H9 (cell line): ENCODE data around the gene ZGRF1. TPM values are rescaled to one million over a fixed set of nuclear protein-coding genes. Genes with fewer than 3 reads are reported as not detected.

Experiments used
- DNase-seq: peaks from one replicate; pipeline ENCODE4 v3.0.0-alpha.2; 2017
- H2AFZ ChIP-seq: one replicate; pipeline ENCODE4 v1.6.1; 2013; ENCODE audit warnings: mild to moderate bottlenecking, low read length, control low read depth, moderate library complexity
- H2AK5ac ChIP-seq: 2 replicates; pipeline ENCODE4 v1.6.1; 2013; ENCODE audit warnings: low read length, control low read depth, mixed read lengths; ENCODE audit not compliant: insufficient read length
- H2BK120ac ChIP-seq: one replicate; pipeline ENCODE4 v1.6.1; 2013; ENCODE audit warnings: low read depth, mild to moderate bottlenecking, low read length, control low read depth, inconsistent platforms; ENCODE audit not compliant: poor library complexity, severe bottlenecking
- H2BK12ac ChIP-seq: 2 replicates; pipeline ENCODE4 v1.6.1; 2013; ENCODE audit warnings: low read length, control low read depth, mixed read lengths, low read depth; ENCODE audit not compliant: insufficient read length
- H2BK15ac ChIP-seq: 2 replicates; pipeline ENCODE4 v1.6.1; 2013; ENCODE audit warnings: low read depth, low read length, control low read depth
- H2BK20ac ChIP-seq: one replicate; pipeline ENCODE4 v1.6.1; 2013; ENCODE audit warnings: low read depth, mild to moderate bottlenecking, low read length, control low read depth, inconsistent platforms; ENCODE audit not compliant: poor library complexity, severe bottlenecking
- H2BK5ac ChIP-seq: 2 replicates; pipeline ENCODE4 v1.6.1; 2013; ENCODE audit warnings: low read length, control low read depth, mixed read lengths; ENCODE audit not compliant: insufficient read length
- H3K14ac ChIP-seq: 2 replicates; pipeline ENCODE4 v1.6.1; 2013; ENCODE audit warnings: low read length, control low read depth; ENCODE audit not compliant: insufficient read depth
- H3K18ac ChIP-seq: 2 replicates; pipeline ENCODE4 v1.6.1; 2013; ENCODE audit warnings: low read depth, mild to moderate bottlenecking, mixed read lengths, low read length, control low read depth; ENCODE audit not compliant: insufficient read length
- H3K23ac ChIP-seq: 2 replicates; pipeline ENCODE4 v1.6.1; 2013; ENCODE audit warnings: low read length, control low read depth, mixed read lengths, low read depth; ENCODE audit not compliant: insufficient read length
- H3K23me2 ChIP-seq: 2 replicates; pipeline ENCODE4 v1.6.1; 2013; ENCODE audit warnings: low read depth, mild to moderate bottlenecking, mixed read lengths, low read length, control low read depth; ENCODE audit not compliant: insufficient read length, poor library complexity, severe bottlenecking
- H3K27ac ChIP-seq: 2 replicates; pipeline ENCODE4 v1.5.1; 2013; ENCODE audit warnings: low read length, control low read depth, mixed read lengths, low read depth; ENCODE audit not compliant: insufficient read length
- H3K27me3 ChIP-seq: 2 replicates; pipeline ENCODE4 v1.6.1; 2013; ENCODE audit warnings: low read length, control low read depth, inconsistent platforms; ENCODE audit not compliant: insufficient read depth
- H3K4ac ChIP-seq: 2 replicates; pipeline ENCODE4 v1.6.1; 2013; ENCODE audit warnings: low read depth, mild to moderate bottlenecking, control low read depth, inconsistent platforms, low read length, moderate library complexity
- H3K4me1 ChIP-seq: 2 replicates; pipeline ENCODE4 v1.6.1; 2013; ENCODE audit warnings: low read length, control low read depth, inconsistent platforms; ENCODE audit not compliant: insufficient read depth
- H3K4me2 ChIP-seq: 2 replicates; pipeline ENCODE4 v1.6.1; 2013; ENCODE audit warnings: low read length, control low read depth, mixed read lengths; ENCODE audit not compliant: insufficient read length, insufficient read depth
- H3K56ac ChIP-seq: 2 replicates; pipeline ENCODE4 v1.6.1; 2013; ENCODE audit warnings: low read depth, mild to moderate bottlenecking, mixed read lengths, low read length, control low read depth; ENCODE audit not compliant: insufficient read length
- H3K79me1 ChIP-seq: 2 replicates; pipeline ENCODE4 v1.6.1; 2013; ENCODE audit warnings: low read depth, mild to moderate bottlenecking, moderate library complexity, low read length, control low read depth, inconsistent platforms; ENCODE audit not compliant: insufficient read depth, poor library complexity, severe bottlenecking
- H3K79me2 ChIP-seq: 2 replicates; pipeline ENCODE4 v1.6.1; 2013; ENCODE audit warnings: low read length, control low read depth, inconsistent platforms; ENCODE audit not compliant: insufficient read depth
- H3K9ac ChIP-seq: 2 replicates; pipeline ENCODE4 v1.6.1; 2013; ENCODE audit warnings: low read length, control low read depth, mixed read lengths; ENCODE audit not compliant: insufficient read length; ENCODE audit errors: extremely low read depth
- H3K9me3 ChIP-seq: one replicate; pipeline ENCODE4 v1.6.1; 2013; ENCODE audit warnings: low read depth, low read length, inconsistent platforms; ENCODE audit not compliant: control insufficient read depth
- H3T11ph ChIP-seq: one replicate; pipeline ENCODE4 v1.6.1; 2013; ENCODE audit warnings: mild to moderate bottlenecking, low read length, control low read depth, inconsistent platforms
- H4K20me1 ChIP-seq: one replicate; pipeline ENCODE4 v1.6.1; 2013; ENCODE audit not compliant: control insufficient read depth, insufficient read length, insufficient read depth
- H4K5ac ChIP-seq: 2 replicates; pipeline ENCODE4 v1.6.1; 2013; ENCODE audit warnings: low read depth, mild to moderate bottlenecking, mixed read lengths, low read length, control low read depth; ENCODE audit not compliant: insufficient read length
- H4K8ac ChIP-seq: replicated peaks from 2 replicates; pipeline ENCODE4 v1.6.1; 2013; ENCODE audit warnings: low read length, control low read depth, mixed read lengths, low read depth; ENCODE audit not compliant: insufficient read length
- H4K91ac ChIP-seq: 2 replicates; pipeline ENCODE4 v1.6.1; 2013; ENCODE audit warnings: low read depth, mild to moderate bottlenecking, moderate library complexity, mixed read lengths, low read length, control low read depth; ENCODE audit not compliant: insufficient read length
- H3K27ac Mint-ChIP-seq, 3 experiments: 2 replicates in 2 of 3; 3 replicates in 1 of 3; pipeline ENCODE4 v1.8.0; 2020 to 2021; ENCODE audit warnings: mixed read lengths in 3 of 3, mild to moderate bottlenecking in 1 of 3, moderate library complexity in 1 of 3
- H3K27me3 Mint-ChIP-seq: 2 replicates; pipeline ENCODE4 v1.8.0; 2021; ENCODE audit warnings: low read depth, mild to moderate bottlenecking, moderate library complexity, mixed read lengths
- H3K36me3 Mint-ChIP-seq, 3 experiments: 2 replicates in 2 of 3; 3 replicates in 1 of 3; pipeline ENCODE4 v1.8.0; 2020 to 2021; ENCODE audit warnings: low read depth in 3 of 3, mixed read lengths in 3 of 3; ENCODE audit not compliant: insufficient read depth in 1 of 3
- H3K4me1 Mint-ChIP-seq, 2 experiments: 2 replicates each; pipeline ENCODE4 v1.8.0; 2020; ENCODE audit warnings: mixed read lengths in 2 of 2
- H3K4me3 Mint-ChIP-seq, 2 experiments: 2 replicates in 1 of 2; 3 replicates in 1 of 2; pipeline ENCODE4 v1.8.0; 2020 to 2021; ENCODE audit warnings: mild to moderate bottlenecking in 2 of 2, mixed read lengths in 2 of 2, moderate library complexity in 1 of 2
- H3K9me3 Mint-ChIP-seq, 2 experiments: 2 replicates in 1 of 2; 3 replicates in 1 of 2; pipeline ENCODE4 v1.8.0; 2020; ENCODE audit warnings: mild to moderate bottlenecking in 2 of 2, mixed read lengths in 2 of 2, moderate library complexity in 1 of 2
- WGBS: extraction: QIAGEN DNeasy Blood & Tissue Kit; methylation state at CpG from one replicate; pipeline ENCODE4 v1.1.7; 2013; ENCODE audit warnings: missing lambda C conversion rate, low lambda C conversion rate, mixed read lengths; ENCODE audit not compliant: insufficient read length; ENCODE audit errors: extremely low coverage; 5-methylcytosine and 5-hydroxymethylcytosine counted together
- total RNA-seq: library from RNA; stranded (reverse); gene quantifications from 2 replicates; pipeline ENCODE4 v1.2.1, GENCODE V29; 2021
- TF ChIP-seq, protein P1 (sequence below): fragments of 200-600 bp; sonication (generic); conservative IDR thresholded peaks from 3 replicates; pipeline ENCODE4 v1.8.0; 2021; ENCODE audit warnings: antibody characterized with exemption, mild to moderate bottlenecking

ZGRF1 gene
- total RNA-seq, 1 experiment from 2014 or later: 38.3 TPM

DNA sequence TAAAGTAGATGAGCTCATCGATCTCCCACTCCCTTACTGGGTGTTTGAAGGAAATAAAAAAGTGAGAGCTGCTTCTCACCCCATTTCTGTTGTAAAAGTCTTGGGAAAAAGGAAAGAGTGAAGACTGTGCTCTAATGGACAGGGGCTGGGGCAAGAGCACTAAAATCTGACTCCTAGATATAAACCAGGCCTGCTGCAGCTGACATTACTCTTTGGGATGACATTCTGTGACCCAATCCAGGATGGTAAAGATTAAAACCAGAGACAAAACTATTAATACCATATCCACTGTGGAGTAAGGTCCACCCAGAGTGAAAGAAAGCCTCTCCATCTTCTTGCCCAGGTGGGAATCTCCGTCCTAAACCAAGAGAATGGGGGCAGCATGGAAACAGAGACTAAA lies 100.6 kb downstream of the ZGRF1 start:
- Histone ChIP-seq H3K4me1 (no peaks in the 10 kb centered on the region), H2BK5ac (no peak overlapping the region), H3K9ac (no peak overlapping the region), H3K23me2 (no peaks in the 10 kb centered on the region), H3K4ac (no peak overlapping the region), H4K8ac (no peak overlapping the region), H3K27ac (no peak overlapping the region), H3K79me2 (no peaks in the 10 kb centered on the region), H4K20me1 (no peaks in the 10 kb centered on the region), H2BK15ac (no peak overlapping the region), H3K56ac (no peak overlapping the region), H2AFZ (no peak overlapping the region), H4K91ac (no peak overlapping the region), H3K4me2 (no peak overlapping the region), H3K23ac (no peak overlapping the region), H3K79me1 (no peaks in the 10 kb centered on the region), H3K9me3 (no peaks in the 10 kb centered on the region), H3K18ac (no peak overlapping the region), H3T11ph (no peak overlapping the region), H3K14ac (no peak overlapping the region), H3K27me3 (no peaks in the 10 kb centered on the region), H2BK120ac (no peak overlapping the region), H2AK5ac (no peak overlapping the region), H2BK12ac (no peak overlapping the region), H4K5ac (no peak overlapping the region), H2BK20ac (no peak overlapping the region)
- no peaks in the 10 kb centered on the region; the same call in 1 of the 2 replicates for H3K27me3 Mint-ChIP-seq
- DNase-seq: no peak
- TF ChIP-seq, protein P1, sequence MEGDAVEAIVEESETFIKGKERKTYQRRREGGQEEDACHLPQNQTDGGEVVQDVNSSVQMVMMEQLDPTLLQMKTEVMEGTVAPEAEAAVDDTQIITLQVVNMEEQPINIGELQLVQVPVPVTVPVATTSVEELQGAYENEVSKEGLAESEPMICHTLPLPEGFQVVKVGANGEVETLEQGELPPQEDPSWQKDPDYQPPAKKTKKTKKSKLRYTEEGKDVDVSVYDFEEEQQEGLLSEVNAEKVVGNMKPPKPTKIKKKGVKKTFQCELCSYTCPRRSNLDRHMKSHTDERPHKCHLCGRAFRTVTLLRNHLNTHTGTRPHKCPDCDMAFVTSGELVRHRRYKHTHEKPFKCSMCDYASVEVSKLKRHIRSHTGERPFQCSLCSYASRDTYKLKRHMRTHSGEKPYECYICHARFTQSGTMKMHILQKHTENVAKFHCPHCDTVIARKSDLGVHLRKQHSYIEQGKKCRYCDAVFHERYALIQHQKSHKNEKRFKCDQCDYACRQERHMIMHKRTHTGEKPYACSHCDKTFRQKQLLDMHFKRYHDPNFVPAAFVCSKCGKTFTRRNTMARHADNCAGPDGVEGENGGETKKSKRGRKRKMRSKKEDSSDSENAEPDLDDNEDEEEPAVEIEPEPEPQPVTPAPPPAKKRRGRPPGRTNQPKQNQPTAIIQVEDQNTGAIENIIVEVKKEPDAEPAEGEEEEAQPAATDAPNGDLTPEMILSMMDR: no peak
- no peak overlapping the region for H3K4me3 Mint-ChIP-seq
- H3K36me3 Mint-ChIP-seq: peaks cover 0 to 5% (median 5%) of the 10 kb centered on the region in 3 experiments; a peak in 5 of 7 replicates
- no CpG with 5 or more reads among the region's 2 CpGs for WGBS
- H3K9me3 Mint-ChIP-seq: no peaks in the 10 kb centered on the region
- no peak overlapping the region for H3K27ac Mint-ChIP-seq
- no peaks in the 10 kb centered on the region for H3K4me1 Mint-ChIP-seq
